Esophagus squamous epithelium (tissue), 4 donors: Measurements from ENCODE around the gene PLEKHM3.

ENCODE experiments used
- CTCF ChIP-seq, 6 experiments: fragments of 450-650 bp in 4 of 6; fragments of 200-600 bp in 2 of 6; sonication (generic) in 2 of 6; IDR thresholded peaks; one replicate each; pipeline ENCODE4 v1.5.1; 2016 to 2019; ENCODE audit warnings: antibody characterized with exemption in 6 of 6, mild to moderate bottlenecking in 4 of 6, moderate library complexity in 4 of 6
- POLR2A ChIP-seq, 4 donors: fragments of 450-650 bp; IDR thresholded peaks; one replicate each; pipeline ENCODE4 v1.6.1; 2017; ENCODE audit warnings: antibody characterized with exemption in 4 of 4, mild to moderate bottlenecking in 4 of 4, moderate library complexity in 3 of 4

- TF ChIP-seq POLR2A (IDR thresholded peaks at IDR 0.05) (no peak), CTCF (IDR thresholded peaks at IDR 0.05) (no peak)
Measured at GRCh38 chr2:207782238-207783030, 242.9 kb downstream of the PLEKHM3 start.
